Measurements from ENCODE around the gene TMEM183A.

TMEM183A gene

GRCh38 chr1:203038891-203039608 is 31.9 kb downstream of the TMEM183A start:
- Histone ChIP-seq H3K4me3 (ENCODE audit: low read length) (peak overlapping the region; percentile 5; the same call in 1 of the 2 replicates), H3F3A (ENCODE audit: insufficient read depth, low read length) (peaks cover 22% of the 10 kb centered on the region), H3K4me1 (ENCODE audit: low read length) (peaks cover 51% of the 10 kb centered on the region), H3K79me2 (ENCODE audit: low read length) (no peaks in the 10 kb centered on the region), H4K20me1 (ENCODE audit: insufficient read depth, low read length) (no peaks in the 10 kb centered on the region), H3K9me2 (replicated peaks; ENCODE audit: insufficient read depth, low read length) (no peaks in the 10 kb centered on the region), H3K9ac (ENCODE audit: low read length) (peak overlapping the region; percentile 1; the same call in 1 of the 2 replicates), H3K4me2 (ENCODE audit: low read depth, low read length) (peak overlapping the region; percentile 64), H2AFZ (ENCODE audit: low read length) (peak overlapping the region; percentile 52), H3K27me3 (replicated peaks; ENCODE audit: insufficient read depth, low read length) (no peaks in the 10 kb centered on the region), H3K9me3 (replicated peaks; ENCODE audit: insufficient read depth, low read length) (no peaks in the 10 kb centered on the region), H3K36me3 (replicated peaks; ENCODE audit: insufficient read depth, low read length) (no peaks in the 10 kb centered on the region), H3K27ac (ENCODE audit: low read length) (peak overlapping the region; percentile 73; the same call in 1 of the 2 replicates)
- TF ChIP-seq CTCF (IDR thresholded peaks at IDR 0.05; ENCODE audit: low read length): peak; percentile 99
- TF ChIP-seq EZH2 (optimal IDR thresholded peaks at IDR 0.05; ENCODE audit: low read depth, low read length): no peak
- DNase-seq: peak; percentile 84

- Histone ChIP-seq H3K4me1 (ENCODE audit: low read length) (peaks cover 51% of the 10 kb centered on the region), H3K4me3 (ENCODE audit: low read length) (peak overlapping the region; percentile 2; the same call in 1 of the 2 replicates), H4K20me1 (ENCODE audit: insufficient read depth, low read length) (no peaks in the 10 kb centered on the region), H3K9ac (ENCODE audit: low read length) (peak overlapping the region; percentile 25), H3F3A (ENCODE audit: insufficient read depth, low read length) (peaks cover 22% of the 10 kb centered on the region), H3K9me3 (replicated peaks; ENCODE audit: insufficient read depth, low read length) (no peaks in the 10 kb centered on the region), H3K36me3 (replicated peaks; ENCODE audit: insufficient read depth, low read length) (no peaks in the 10 kb centered on the region), H3K4me2 (ENCODE audit: low read depth, low read length) (peak overlapping the region; percentile 42), H3K27ac (ENCODE audit: low read length) (peak overlapping the region; percentile 73), H3K27me3 (replicated peaks; ENCODE audit: insufficient read depth, low read length) (no peaks in the 10 kb centered on the region), H2AFZ (ENCODE audit: low read length) (peak overlapping the region; percentile 46), H3K9me2 (replicated peaks; ENCODE audit: insufficient read depth, low read length) (no peaks in the 10 kb centered on the region), H3K79me2 (ENCODE audit: low read length) (no peaks in the 10 kb centered on the region)
- TF ChIP-seq CTCF (IDR thresholded peaks at IDR 0.05; ENCODE audit: low read length) (peak; percentile 72), EZH2phosphoT487 (IDR thresholded peaks at IDR 0.05; ENCODE audit: low read length) (no peak), EZH2 (optimal IDR thresholded peaks at IDR 0.05; ENCODE audit: low read depth, low read length) (no peak)
- DNase-seq: peak; percentile 53
Observed at GRCh38 chr1:203039609-203040512, 32.7 kb downstream of the TMEM183A start.

- no peak overlapping the region; the same call in 1 of the 2 replicates for H3K4me3 ChIP-seq (ENCODE audit: low read length)
- no peak for TF ChIP-seq EZH2phosphoT487 (IDR thresholded peaks at IDR 0.05; ENCODE audit: low read length)
- no peak for TF ChIP-seq CTCF (IDR thresholded peaks at IDR 0.05; ENCODE audit: low read length)
- TF ChIP-seq EZH2 (optimal IDR thresholded peaks at IDR 0.05; ENCODE audit: low read depth, low read length): no peak
- no peaks in the 10 kb centered on the region for H3K27me3 ChIP-seq (replicated peaks; ENCODE audit: insufficient read depth, low read length)
- H3F3A ChIP-seq (ENCODE audit: insufficient read depth, low read length): peaks cover 22% of the 10 kb centered on the region
- no peaks in the 10 kb centered on the region for H3K79me2 ChIP-seq (ENCODE audit: low read length)
- no peaks in the 10 kb centered on the region for H3K36me3 ChIP-seq (replicated peaks; ENCODE audit: insufficient read depth, low read length)
- no peaks in the 10 kb centered on the region for H3K9me2 ChIP-seq (replicated peaks; ENCODE audit: insufficient read depth, low read length)
- DNase-seq: peak; percentile 93
- H4K20me1 ChIP-seq (ENCODE audit: insufficient read depth, low read length): no peaks in the 10 kb centered on the region
- H3K9ac ChIP-seq (ENCODE audit: low read length): peak overlapping the region; percentile 25
- H3K4me2 ChIP-seq (ENCODE audit: low read depth, low read length): peak overlapping the region; percentile 42
- H2AFZ ChIP-seq (ENCODE audit: low read length): peak overlapping the region; percentile 46
- no peaks in the 10 kb centered on the region for H3K9me3 ChIP-seq (replicated peaks; ENCODE audit: insufficient read depth, low read length)
- peaks cover 51% of the 10 kb centered on the region for H3K4me1 ChIP-seq (ENCODE audit: low read length)
- peak overlapping the region; percentile 73 for H3K27ac ChIP-seq (ENCODE audit: low read length)
Observed at GRCh38 chr1:203040513-203041275, 33.5 kb downstream of the TMEM183A start.

All from MM.1S (cell line).